IMR-90 (cell line): Measurements from ENCODE around the gene CABP1. TPM values are rescaled to one million over a fixed set of nuclear protein-coding genes. Genes with fewer than 3 reads are reported as not detected.

Source experiments
- ATAC-seq: fragments of 200-7000 bp; cut with Tn5 transposase; 2 replicates; pipeline ENCODE4 v1.9.1; 2020; ENCODE audit warnings: low read depth, mild to moderate bottlenecking, moderate library complexity
- BruUV-seq: library from RNA; stranded (reverse); fragments of 400-500 nt; replicated peaks from 2 replicates; lab custom pipeline; 2021; lab: Mats Ljungman, UMichigan
- CTCF ChIA-PET: fragments of 300-600 bp; formaldehyde crosslinking; extraction: SDS; loops from one replicate; lab custom pipeline; 2021; ENCODE audit warnings: antibody characterized with exemption; lab: Yijun Ruan, JAX
- POLR2A ChIA-PET: fragments of 300-600 bp; sonication (Branson Sonifier 250); formaldehyde crosslinking; loops from one replicate; lab custom pipeline; 2022; ENCODE audit warnings: antibody characterized with exemption; ENCODE audit not compliant: unreplicated experiment; lab: Charles Lee
- DNase-seq: peaks from one replicate; pipeline ENCODE4 v3.0.0; 2013
- H2AFZ ChIP-seq: replicated peaks from 2 replicates; pipeline ENCODE3; 2013; ENCODE audit warnings: low read length, mild to moderate bottlenecking; ENCODE audit not compliant: poor library complexity
- H2AK5ac ChIP-seq: 2 replicates; pipeline ENCODE4 v1.6.1; 2013; ENCODE audit warnings: low read depth, low read length, inconsistent platforms
- H2AK9ac ChIP-seq: replicated peaks from 2 replicates; pipeline ENCODE3; 2013; ENCODE audit warnings: mild to moderate bottlenecking, low read depth, low read length, moderate library complexity; ENCODE audit not compliant: poor library complexity
- H2BK120ac ChIP-seq: 2 replicates; pipeline ENCODE4 v1.6.1; 2013; ENCODE audit warnings: low read depth, low read length, inconsistent platforms
- H2BK15ac ChIP-seq: 3 replicates; pipeline ENCODE4 v1.6.1; 2013; ENCODE audit warnings: low read depth, low read length, inconsistent platforms
- H2BK20ac ChIP-seq: 2 replicates; pipeline ENCODE4 v1.6.1; 2013; ENCODE audit warnings: low read depth, mild to moderate bottlenecking, inconsistent platforms, low read length, moderate library complexity
- H2BK5ac ChIP-seq: 2 replicates; pipeline ENCODE4 v1.6.1; 2013; ENCODE audit warnings: mild to moderate bottlenecking, low read depth, low read length, inconsistent platforms; ENCODE audit not compliant: poor library complexity, severe bottlenecking
- H3K14ac ChIP-seq: replicated peaks from 2 replicates; pipeline ENCODE4 v1.6.1; 2013; ENCODE audit warnings: low read depth, low read length, inconsistent platforms
- H3K18ac ChIP-seq: 2 replicates; pipeline ENCODE4 v1.6.1; 2013; ENCODE audit warnings: low read depth, low read length, control low read depth
- H3K23ac ChIP-seq: 2 replicates; pipeline ENCODE4 v1.6.1; 2013; ENCODE audit warnings: low read depth, low read length, inconsistent platforms
- H3K27ac ChIP-seq: 2 replicates; pipeline ENCODE4 v1.5.1; 2013; ENCODE audit warnings: mild to moderate bottlenecking, control low read depth, low read length; ENCODE audit not compliant: insufficient read depth
- H3K27me3 ChIP-seq: 2 replicates; pipeline ENCODE4 v1.6.1; 2013; ENCODE audit warnings: low read length; ENCODE audit not compliant: control insufficient read depth, insufficient read depth
- H3K36me3 ChIP-seq: 2 replicates; pipeline ENCODE4 v1.6.1; 2013; ENCODE audit warnings: low read length, mixed read lengths; ENCODE audit not compliant: control insufficient read depth, insufficient read depth
- H3K4ac ChIP-seq: 2 replicates; pipeline ENCODE4 v1.6.1; 2013; ENCODE audit warnings: low read depth, low read length, inconsistent platforms
- H3K4me1 ChIP-seq: 2 replicates; pipeline ENCODE4 v1.6.1; 2013; ENCODE audit warnings: low read length, mixed read lengths; ENCODE audit not compliant: control insufficient read depth, insufficient read depth
- H3K4me2 ChIP-seq: 2 replicates; pipeline ENCODE4 v1.6.1; 2013; ENCODE audit warnings: low read depth, mild to moderate bottlenecking, control low read depth, low read length, moderate library complexity
- H3K4me3 ChIP-seq: 2 replicates; pipeline ENCODE4 v1.5.1; 2013; ENCODE audit warnings: low read depth, mild to moderate bottlenecking, control low read depth, low read length, moderate library complexity; ENCODE audit not compliant: insufficient read depth
- H3K56ac ChIP-seq: 2 replicates; pipeline ENCODE4 v1.6.1; 2013; ENCODE audit warnings: low read length, inconsistent platforms; ENCODE audit not compliant: insufficient read depth; ENCODE audit errors: extremely low read depth
- H3K79me1 ChIP-seq, 2 experiments: 2 replicates each; pipeline ENCODE4 v1.6.1; 2013; ENCODE audit warnings: low read length in 2 of 2, inconsistent platforms in 1 of 2, low read depth in 1 of 2
- H3K9ac ChIP-seq: 2 replicates; pipeline ENCODE4 v1.6.1; 2013; ENCODE audit warnings: low read depth, low read length, control low read depth
- H3K9me1 ChIP-seq: 2 replicates; pipeline ENCODE4 v1.6.1; 2013; ENCODE audit warnings: low read length, inconsistent platforms; ENCODE audit not compliant: insufficient read depth
- H3K9me3 ChIP-seq: 2 replicates; pipeline ENCODE4 v1.6.1; 2013; ENCODE audit warnings: low read length; ENCODE audit not compliant: control insufficient read depth, insufficient read depth
- H4K20me1 ChIP-seq: 2 replicates; pipeline ENCODE4 v1.6.1; 2013; ENCODE audit warnings: low read length, inconsistent platforms; ENCODE audit not compliant: insufficient read depth
- H4K5ac ChIP-seq: 2 replicates; pipeline ENCODE4 v1.6.1; 2013; ENCODE audit warnings: mild to moderate bottlenecking, low read depth, low read length, control low read depth
- H4K8ac ChIP-seq, 2 experiments: 2 replicates each; pipeline ENCODE4 v1.6.1; 2013; ENCODE audit warnings: low read depth in 2 of 2, low read length in 2 of 2, control low read depth in 1 of 2, inconsistent platforms in 1 of 2
- H4K91ac ChIP-seq: 2 replicates; pipeline ENCODE4 v1.6.1; 2013; ENCODE audit warnings: low read depth, low read length, inconsistent platforms; ENCODE audit not compliant: insufficient read depth
- BHLHE40 ChIP-seq: fragments of 150-350 bp; IDR thresholded peaks from 2 replicates; pipeline ENCODE4 v1.6.1; 2016; ENCODE audit warnings: mild to moderate bottlenecking, low read depth, low read length
- ELK1 ChIP-seq: fragments of 150-350 bp; IDR thresholded peaks from 2 replicates; pipeline ENCODE4 v1.6.1; 2016; ENCODE audit warnings: low read depth, mild to moderate bottlenecking, low read length, moderate library complexity, borderline replicate concordance
- RFX5 ChIP-seq: IDR thresholded peaks from 2 replicates; pipeline ENCODE4 v1.8.0; 2012; ENCODE audit warnings: low read depth, mild to moderate bottlenecking, low read length, moderate library complexity
- SMC3 ChIP-seq: fragments of 150-350 bp; IDR thresholded peaks from 2 replicates; pipeline ENCODE4 v1.6.1; 2016; ENCODE audit warnings: low read depth, mild to moderate bottlenecking, antibody characterized with exemption, low read length, moderate library complexity
- USF2 ChIP-seq: fragments of 150-350 bp; IDR thresholded peaks from 2 replicates; pipeline ENCODE4 v1.6.1; 2017; ENCODE audit warnings: mild to moderate bottlenecking, antibody characterized with exemption, low read length, low read depth
- WGBS, 2 experiments: methylation state at CpG; one replicate each; pipeline versions ENCODE4 v1.1.5 to v1.1.7; 2013; ENCODE audit warnings: missing lambda C conversion rate in 2 of 2; ENCODE audit not compliant: insufficient read length in 1 of 2; ENCODE audit errors: extremely low coverage in 2 of 2; 5-methylcytosine and 5-hydroxymethylcytosine counted together
- dilution Hi-C: fragments of 300-500 bp; cut with HindIII; formaldehyde crosslinking; loops from one replicate; pipeline ENCODE4 v1.14.3; 2018; ENCODE audit warnings: low sequenced_read_pairs; ENCODE audit not compliant: unreplicated experiment
- in situ Hi-C: fragments of 300-500 bp; cut with MboI; formaldehyde crosslinking; loops from 3 replicates; pipeline ENCODE4 v1.14.3; 2019; ENCODE audit warnings: low sequenced_read_pairs, inconsistent platforms, mixed read lengths
- intact Hi-C: fragments of 100-400 bp; cut with micrococcal nuclease; formaldehyde crosslinking; loops from 2 replicates; pipeline ENCODE4 v1.10.0; 2022
- polyA plus RNA-seq, 3 experiments: library from polyadenylated mRNA; depleted of rRNA; stranded (reverse); fragments of >200 nt; gene quantifications; 2 replicates each; pipeline ENCODE4 v1.2.3, GENCODE V29; 2012; ENCODE audit warnings: low replicate concordance in 1 of 3
- total RNA-seq: library from RNA; depleted of rRNA; stranded (reverse); fragments of >200 nt; gene quantifications from 2 replicates; pipeline ENCODE4 v1.2.3, GENCODE V29; 2012

Gene CABP1
- total and polyA plus RNA-seq, 2 of the 4 experiments (the other 2 are of a cell fraction) = 0.54 to 1.1 TPM

DNA sequence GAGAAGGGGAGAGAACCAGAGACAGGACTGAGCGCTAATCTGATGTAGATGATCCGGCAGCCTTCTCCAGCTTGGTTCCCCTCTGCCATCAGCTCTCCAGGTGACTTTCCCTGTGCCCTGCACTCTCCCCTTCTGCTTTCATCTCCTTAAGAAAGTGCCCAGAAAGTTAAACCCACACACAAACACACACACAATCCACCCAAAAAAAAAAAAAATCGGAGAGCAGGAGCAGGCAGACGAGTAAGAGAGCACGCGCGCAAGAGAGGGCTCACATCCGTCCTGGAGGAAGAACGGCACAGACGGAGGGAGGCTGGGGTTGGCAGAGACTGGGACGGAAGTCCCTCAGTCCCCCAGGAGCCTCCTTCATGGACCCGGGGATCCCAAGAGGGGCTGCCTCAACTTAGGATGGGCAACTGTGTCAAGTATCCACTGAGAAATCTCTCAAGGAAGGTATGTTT is 9.8 kb downstream of the CABP1 start (continued):
- TF ChIP-seq RFX5 = no peak

- Histone ChIP-seq H4K5ac (no peak overlapping the region), H3K9me1 (peaks cover 5% of the 10 kb centered on the region; the same call in 1 of the 2 replicates), H4K8ac (no peak overlapping the region), H3K4me2 (no peak overlapping the region), H3K18ac (no peak overlapping the region), H4K20me1 (no peaks in the 10 kb centered on the region), H2AK9ac (no peak overlapping the region), H3K9ac (no peak overlapping the region), H3K56ac (no peak overlapping the region), H3K4me1 (peaks cover 3% of the 10 kb centered on the region; the same call in 1 of the 2 replicates), H3K9me3 (no peaks in the 10 kb centered on the region), H2BK120ac (no peak overlapping the region), H3K23ac (no peak overlapping the region), H3K4me3 (no peak overlapping the region), H3K14ac (no peak overlapping the region), H2BK15ac (no peak overlapping the region), H3K4ac (no peak overlapping the region), H2BK20ac (no peak overlapping the region), H3K36me3 (no peaks in the 10 kb centered on the region), H2AFZ (no peak overlapping the region), H3K27me3 (peaks cover 54% of the 10 kb centered on the region), H3K27ac (no peak overlapping the region), H2BK5ac (no peak overlapping the region), H3K79me1 (no peaks in the 10 kb centered on the region), H2AK5ac (no peak overlapping the region), H4K91ac (no peak overlapping the region)
- ATAC-seq (no peak), DNase-seq (peak; percentile 26)
- in situ Hi-C loops (no loop called here), intact Hi-C loops (loop anchor here (1.0 kb wide), 1 partner anchor 32 kb away; no protein-coding TSS in a partner anchor), dilution Hi-C loops (no loop called here)
- CTCF ChIA-PET = no interaction called here
- no peak for TF ChIP-seq ELK1
- no peak for TF ChIP-seq SMC3
- TF ChIP-seq USF2 = peak; percentile 51; the same call in 1 of the 2 replicates
- TF ChIP-seq BHLHE40 = no peak
- 80% methylated on average over 1 of the region's 5 CpGs; no CpG with 5 or more reads in 1 of the 2 experiments for WGBS, 2 experiments
- POLR2A ChIA-PET = no interaction called here
- no TSS peak for BruUV-seq
Measured at GRCh38 chr12:120651821-120652220, 11.4 kb downstream of the CABP1 start.
